HepG2 (cell line): ENCODE results near the gene MAT2A. TPM values are rescaled to one million over a fixed set of nuclear protein-coding genes. Genes with fewer than 3 reads are reported as not detected.

Experiments used
- DZIP1 ChIP-seq: sonication (generic); formaldehyde crosslinking; IDR thresholded peaks from 2 replicates; pipeline ENCODE4 v1.5.0; 2020; ENCODE audit warnings: mild to moderate bottlenecking, missing genetic modification reagents
- HNRNPL ChIP-seq: fragments of 200-400 bp; formaldehyde crosslinking; IDR thresholded peaks from 2 replicates; pipeline ENCODE4 v1.6.1; 2017; ENCODE audit warnings: mild to moderate bottlenecking, low read depth, low read length
- MAF1 ChIP-seq: sonication (generic); formaldehyde crosslinking; IDR thresholded peaks from 2 replicates; pipeline ENCODE4 v1.5.0; 2020; ENCODE audit warnings: missing genetic modification reagents, borderline replicate concordance
- NR2C2 ChIP-seq: sonication (generic); formaldehyde crosslinking; IDR thresholded peaks from 2 replicates; pipeline ENCODE4 v1.4.0; 2020; ENCODE audit warnings: missing genetic modification reagents, mild to moderate bottlenecking, moderate library complexity, borderline replicate concordance
- PHB2 ChIP-seq: fragments of 450-650 bp; IDR thresholded peaks from 2 replicates; pipeline ENCODE4 v1.6.1; 2018; ENCODE audit not compliant: partially characterized antibody
- PHF5A ChIP-seq: IDR thresholded peaks from one replicate; pipeline ENCODE4 v1.6.1; 2018; ENCODE audit warnings: low read depth, missing genetic modification reagents; ENCODE audit not compliant: unreplicated experiment
- THRA ChIP-seq: sonication (generic); formaldehyde crosslinking; IDR thresholded peaks from 2 replicates; pipeline ENCODE4 v1.4.0; 2020; ENCODE audit warnings: missing genetic modification reagents, borderline replicate concordance
- ZBTB14 ChIP-seq: sonication (generic); formaldehyde crosslinking; IDR thresholded peaks from 2 replicates; pipeline ENCODE4 v1.4.0; 2020; ENCODE audit warnings: missing genetic modification reagents
- ZBTB25 ChIP-seq: IDR thresholded peaks from 2 replicates; pipeline ENCODE4 v1.6.1; 2018; ENCODE audit warnings: missing genetic modification reagents
- ZFP36L1 ChIP-seq: sonication (generic); formaldehyde crosslinking; IDR thresholded peaks from 2 replicates; pipeline ENCODE4 v1.8.0; 2022; ENCODE audit warnings: mild to moderate bottlenecking, missing genetic modification reagents, moderate library complexity
- ZNF10 ChIP-seq: sonication (generic); formaldehyde crosslinking; IDR thresholded peaks from 2 replicates; pipeline ENCODE4 v1.4.0; 2020; ENCODE audit warnings: mild to moderate bottlenecking, low read depth, missing genetic modification reagents, borderline replicate concordance
- ZNF136 ChIP-seq: sonication (generic); formaldehyde crosslinking; IDR thresholded peaks from 2 replicates; pipeline ENCODE4 v1.8.1; 2022; ENCODE audit warnings: low read depth, mild to moderate bottlenecking, moderate library complexity, missing genetic modification reagents
- ZNF253 ChIP-seq: sonication (generic); formaldehyde crosslinking; IDR thresholded peaks from 2 replicates; pipeline ENCODE4 v1.8.0; 2022; ENCODE audit warnings: mild to moderate bottlenecking, missing genetic modification reagents, borderline replicate concordance
- ZNF432 ChIP-seq: sonication (generic); formaldehyde crosslinking; IDR thresholded peaks from 2 replicates; pipeline ENCODE4 v1.5.0; 2020; ENCODE audit warnings: missing genetic modification reagents, mild to moderate bottlenecking, borderline replicate concordance
- ZNF512B ChIP-seq: sonication (generic); formaldehyde crosslinking; IDR thresholded peaks from 2 replicates; pipeline ENCODE4 v1.5.1; 2020; ENCODE audit warnings: missing genetic modification reagents, mild to moderate bottlenecking, borderline replicate concordance
- ZNF674 ChIP-seq: sonication (generic); formaldehyde crosslinking; IDR thresholded peaks from 2 replicates; pipeline ENCODE4 v1.5.0; 2020; ENCODE audit warnings: low read depth, mild to moderate bottlenecking, missing genetic modification reagents
- ZNF83 ChIP-seq: sonication (generic); formaldehyde crosslinking; IDR thresholded peaks from 2 replicates; pipeline ENCODE4 v1.4.0; 2020; ENCODE audit warnings: missing genetic modification reagents, mild to moderate bottlenecking, borderline replicate concordance
- polyA plus RNA-seq, 8 experiments: library from polyadenylated mRNA; depleted of rRNA in 3 of 8; stranded (reverse) in 7 of 8; unstranded in 1 of 8; fragments of >200 nt; fragmentation: Illumina TruSeq in 4 of 8; extraction: Trizol in 4 of 8; gene quantifications; 2 replicates each; pipeline versions ENCODE4 v1.2.1 to v1.2.3, GENCODE V29; 2011 to 2016; ENCODE audit warnings: low read depth in 4 of 8, missing spikeins in 1 of 8, mixed read lengths in 1 of 8; ENCODE audit not compliant: insufficient read depth in 1 of 8
- total RNA-seq, 5 experiments: library from RNA; depleted of rRNA; stranded (reverse); fragments of >200 nt; fragmentation: Illumina TruSeq; extraction: Trizol; gene quantifications; 2 replicates each; pipeline ENCODE4 v1.2.3, GENCODE V29; 2016; ENCODE audit warnings: low read depth in 1 of 5

Gene MAT2A
- total and polyA plus RNA-seq, 2 of the 13 experiments (the other 11 are each of a cell fraction or from before 2014, with no cell fraction given): 155 to 331 TPM

GRCh38 chr2:85561280-85562212, 22.6 kb downstream of the MAT2A start, which contains the start of gene GGCX (continued):
- TF ChIP-seq ZNF432: no peak
- TF ChIP-seq DZIP1 (CRISPR knock-in tag): 0 out of 2 replicates have a peak, but pooled peaks have one; percentile 84
- TF ChIP-seq ZFP36L1 (CRISPR knock-in tag): 0 out of 2 replicates have a peak, but pooled peaks have one; percentile 68
- peak; percentile 88; the same call in 1 of the 2 replicates for TF ChIP-seq MAF1
- 0 out of 2 replicates have a peak, but pooled peaks have one; percentile 52 for TF ChIP-seq HNRNPL
- peak; percentile 54; the same call in 1 of the 2 replicates for TF ChIP-seq THRA (CRISPR knock-in tag)
- TF ChIP-seq ZNF136 (CRISPR knock-in tag): peak; percentile 23; the same call in 1 of the 2 replicates
- 0 out of 2 replicates have a peak, but pooled peaks have one; percentile 20 for TF ChIP-seq ZNF253 (CRISPR knock-in tag)
- TF ChIP-seq ZNF10 (CRISPR knock-in tag): no peak
- TF ChIP-seq ZBTB25 (CRISPR knock-in tag): peak; percentile 75
- TF ChIP-seq ZNF674 (CRISPR knock-in tag): no peak
- TF ChIP-seq PHB2: no peak
- TF ChIP-seq ZNF83 (CRISPR knock-in tag): 0 out of 2 replicates have a peak, but pooled peaks have one; percentile 44
- TF ChIP-seq NR2C2 (CRISPR knock-in tag): peak; percentile 84
- TF ChIP-seq PHF5A (CRISPR knock-in tag): peak; percentile 65
- no peak; the same call in 1 of the 2 replicates for TF ChIP-seq ZBTB14 (CRISPR knock-in tag)
- TF ChIP-seq ZNF512B (CRISPR knock-in tag): no peak
